ENCODE data around the gene EXO5. TPM values are rescaled to one million over a fixed set of nuclear protein-coding genes. Genes with fewer than 3 reads are reported as not detected.
"Not testable (repeated sequence)": the region's sequence is repeated elsewhere in the genome, so short reads cannot be mapped to it uniquely, and the experiment has no call there.

EXO5 gene
- 13.3 TPM for total RNA-seq

GRCh38 chr1:40508375-40509341, at the start of gene EXO5:
TSS of gene EXO5 (plus strand) at chr1:40508767. CDS start at chr1:40514545, 5,778 bp downstream.
- DNase-seq: peak; percentile 90

- DNase-seq: no peak
Observed at GRCh38 chr1:40462956-40463590, 45.5 kb upstream of the EXO5 start.

GRCh38 chr1:40469327-40469726, 39.2 kb upstream of the EXO5 start:
- DNase-seq: no peak

GRCh38 chr1:40475268-40475667, 33.3 kb upstream of the EXO5 start:
- no peak for DNase-seq

GRCh38 chr1:40476924-40477677, 31.5 kb upstream of the EXO5 start, which contains the start of gene ZFP69:
TSS of gene ZFP69 (plus strand) at chr1:40477290. CDS start at chr1:40479362, 2,072 bp downstream.
- peak; percentile 90 for DNase-seq

GRCh38 chr1:40477678-40478053, 30.9 kb upstream of the EXO5 start:
- no peak for DNase-seq

- peak; percentile 2 for DNase-seq
Observed at GRCh38 chr1:40478276-40478675, 30.3 kb upstream of the EXO5 start.

GRCh38 chr1:40479156-40479555, 29.4 kb upstream of the EXO5 start:
- DNase-seq: no peak

GRCh38 chr1:40495315-40495903, 13.2 kb upstream of the EXO5 start:
- DNase-seq: no peak

- DNase-seq: not testable (repeated sequence)
Observed at GRCh38 chr1:40502651-40503050, 5.9 kb upstream of the EXO5 start.

- DNase-seq: no peak
Observed at GRCh38 chr1:40507973-40508372, 594 bp upstream of the EXO5 start.

GRCh38 chr1:40519517-40519916, 10.9 kb downstream of the EXO5 start:
- no peak for DNase-seq

GRCh38 chr1:40530735-40531380, 22.3 kb downstream of the EXO5 start:
- no peak for DNase-seq

GRCh38 chr1:40531381-40532061, 23.0 kb downstream of the EXO5 start, which contains the start of gene ZNF684:
TSS of gene ZNF684 (plus strand) at chr1:40531637. CDS start at chr1:40533167, 1,530 bp downstream.
- DNase-seq: peak; percentile 97

GRCh38 chr1:40532062-40532389, 23.5 kb downstream of the EXO5 start:
- no peak for DNase-seq

GRCh38 chr1:40532844-40533424, 24.4 kb downstream of the EXO5 start:
- DNase-seq: peak; percentile 57

- DNase-seq: no peak
Observed at GRCh38 chr1:40534589-40534988, 26.0 kb downstream of the EXO5 start.

- DNase-seq: no peak
Observed at GRCh38 chr1:40535732-40536131, 27.2 kb downstream of the EXO5 start.

- DNase-seq: no peak
Observed at GRCh38 chr1:40539338-40539737, 30.8 kb downstream of the EXO5 start.

- no peak for DNase-seq
Observed at GRCh38 chr1:40546957-40547356, 38.4 kb downstream of the EXO5 start.

- no peak for DNase-seq
Observed at GRCh38 chr1:40553017-40553416, 44.5 kb downstream of the EXO5 start.
